Keratinocyte (primary cell): ENCODE measurements around the gene COQ10B. TPM values are rescaled to one million over a fixed set of nuclear protein-coding genes. Genes with fewer than 3 reads are reported as not detected.
"Not testable (repeated sequence)": the region's sequence is repeated elsewhere in the genome, so short reads cannot be mapped to it uniquely, and the experiment has no call there.

Experiments used
- DNase-seq: peaks from one replicate; pipeline ENCODE4 v3.0.0-alpha.2; 2011; ENCODE audit warnings: low read depth, missing footprints, low spot score
- FAIRE-seq: peaks from 2 replicates; lab custom pipeline; 2011; peaks lifted over from hg19 to GRCh38; lab: Jason Lieb, UNC
- H2AFZ ChIP-seq: 2 replicates; pipeline ENCODE4 v1.6.0; 2012; ENCODE audit warnings: low read length, control low read depth, inconsistent platforms; ENCODE audit not compliant: control insufficient read depth
- H3K27ac ChIP-seq: 2 replicates; pipeline ENCODE4 v1.5.1; 2011; ENCODE audit warnings: low read length; ENCODE audit not compliant: control insufficient read depth, insufficient read depth
- H3K27me3 ChIP-seq: 3 replicates; pipeline ENCODE4 v1.6.0; 2011; ENCODE audit warnings: low read length; ENCODE audit not compliant: control insufficient read depth, insufficient read depth; ENCODE audit errors: extremely low read depth
- H3K36me3 ChIP-seq, 2 experiments: 2 replicates in 1 of 2; 3 replicates in 1 of 2; pipeline ENCODE4 v1.5.1; 2011; ENCODE audit warnings: low read length in 2 of 2, mild to moderate bottlenecking in 1 of 2; ENCODE audit not compliant: control insufficient read depth in 2 of 2, insufficient read depth in 2 of 2; ENCODE audit errors: extremely low read depth in 1 of 2
- H3K4me1 ChIP-seq: 3 replicates; pipeline ENCODE4 v1.5.1; 2011; ENCODE audit warnings: low read length; ENCODE audit not compliant: control insufficient read depth, insufficient read depth; ENCODE audit errors: extremely low read depth
- H3K4me2 ChIP-seq: 3 replicates; pipeline ENCODE4 v1.6.0; 2011; ENCODE audit warnings: low read depth, low read length; ENCODE audit not compliant: control insufficient read depth, insufficient read depth; ENCODE audit errors: extremely low read depth
- H3K4me3 ChIP-seq, 3 experiments: fragments of 200-600 bp in 1 of 3; sonication (generic) in 1 of 3; 2 replicates in 2 of 3; 3 replicates in 1 of 3; pipeline ENCODE4 v1.5.1; 2011 to 2016; ENCODE audit warnings: low read length in 3 of 3, mild to moderate bottlenecking in 3 of 3, control low read depth in 2 of 3, inconsistent platforms in 1 of 3, low read depth in 1 of 3, mixed read lengths in 1 of 3, mixed run types in 1 of 3, moderate library complexity in 1 of 3; ENCODE audit not compliant: control insufficient read depth in 2 of 3, insufficient read depth in 2 of 3; ENCODE audit errors: extremely low read depth in 1 of 3
- H3K79me2 ChIP-seq: 2 replicates; pipeline ENCODE4 v1.6.0; 2012; ENCODE audit warnings: low read length; ENCODE audit not compliant: control insufficient read depth, insufficient read depth
- H3K9ac ChIP-seq: 3 replicates; pipeline ENCODE4 v1.6.0; 2011; ENCODE audit warnings: low read length; ENCODE audit not compliant: control insufficient read depth, insufficient read depth; ENCODE audit errors: extremely low read depth
- H3K9me1 ChIP-seq: 3 replicates; pipeline ENCODE4 v1.6.0; 2011; ENCODE audit warnings: low read length; ENCODE audit not compliant: control insufficient read depth, insufficient read depth; ENCODE audit errors: extremely low read depth
- H3K9me3 ChIP-seq: 2 replicates; pipeline ENCODE4 v1.5.1; 2012; ENCODE audit warnings: low read depth, low read length; ENCODE audit not compliant: control insufficient read depth
- H4K20me1 ChIP-seq: 3 replicates; pipeline ENCODE4 v1.6.0; 2011; ENCODE audit warnings: low read length; ENCODE audit not compliant: control insufficient read depth, insufficient read depth; ENCODE audit errors: extremely low read depth
- CTCF ChIP-seq, 3 experiments: IDR thresholded peaks in 1 of 3; conservative IDR thresholded peaks in 1 of 3; optimal IDR thresholded peaks in 1 of 3; 2 replicates in 2 of 3; 3 replicates in 1 of 3; pipeline versions ENCODE3 to v1.5.1; 2011; ENCODE audit warnings: low read length in 3 of 3, mild to moderate bottlenecking in 3 of 3, moderate library complexity in 2 of 3, control low read depth in 1 of 3, inconsistent platforms in 1 of 3; ENCODE audit not compliant: insufficient read depth in 2 of 3; ENCODE audit errors: extremely low read depth in 1 of 3
- EZH2 ChIP-seq: IDR thresholded peaks from one replicate; pipeline ENCODE4 v1.6.1; 2012; ENCODE audit warnings: inconsistent platforms, mild to moderate bottlenecking, low read length, moderate library complexity
- dilution Hi-C: fragments of 300-500 bp; cut with MboI; formaldehyde crosslinking; loops from one replicate; pipeline ENCODE4 v1.7.0; 2020; ENCODE audit warnings: low sequenced_read_pairs; ENCODE audit not compliant: extremely low pct_ligation_motif_present
- polyA plus RNA-seq, 5 experiments: library from polyadenylated mRNA; depleted of rRNA in 3 of 5; stranded (reverse) in 3 of 5; stranded (forward) in 1 of 5; unstranded in 1 of 5; fragments of >200 nt; gene quantifications; 1 replicate in 1 of 5; 2 replicates in 3 of 5; 3 replicates in 1 of 5; pipeline versions ENCODE4 v1.2.1 to v1.2.3, GENCODE V29; 2011 to 2012; ENCODE audit warnings: missing spikeins in 2 of 5, low read depth in 1 of 5, low replicate concordance in 1 of 5

Gene COQ10B
- polyA plus RNA-seq, 1 donor (not counting 4 experiments of a cell fraction or from before 2014, with no cell fraction given) = 8.8 TPM

- no peaks in the 10 kb centered on the region for H3K9me3 ChIP-seq
- no peaks in the 10 kb centered on the region for H3K27me3 ChIP-seq
- no peak overlapping the region for H3K27ac ChIP-seq
- FAIRE-seq (no peak), DNase-seq (no peak)
- no peaks in the 10 kb centered on the region for H3K9me1 ChIP-seq
- dilution Hi-C loops = no loop called here
- no peak for TF ChIP-seq EZH2
- no peak for TF ChIP-seq CTCF (optimal IDR thresholded peaks at IDR 0.05 in 1 of 3, IDR thresholded peaks at IDR 0.05 in 1 of 3, conservative IDR thresholded peaks at IDR 0.05 in 1 of 3; ENCODE audit: extremely low read depth in 1 of 3, insufficient read depth in 2 of 3, low read length in 3 of 3)
- H3K4me1 ChIP-seq = no peaks in the 10 kb centered on the region
- H3K9ac ChIP-seq = no peak overlapping the region
- no peak overlapping the region for H3K4me3 ChIP-seq
- no peaks in the 10 kb centered on the region for H4K20me1 ChIP-seq
- no peaks in the 10 kb centered on the region for H3K79me2 ChIP-seq
- H2AFZ ChIP-seq = no peak overlapping the region
- peaks cover 12 to 14% of the 10 kb centered on the region in 2 experiments for H3K36me3 ChIP-seq
- no peak overlapping the region for H3K4me2 ChIP-seq
These were observed 27.0 kb downstream of the COQ10B start for GRCh38 chr2:197480165-197481036.

GRCh38 chr2:197484248-197484647 is 30.9 kb downstream of the COQ10B start:
- H3K9me3 ChIP-seq, H3K27me3 ChIP-seq, H3K4me2 ChIP-seq, H2AFZ ChIP-seq, H3K79me2 ChIP-seq, dilution Hi-C loops, FAIRE-seq, H3K4me1 ChIP-seq, H4K20me1 ChIP-seq, H3K4me3 ChIP-seq, H3K9me1 ChIP-seq, DNase-seq, H3K9ac ChIP-seq, H3K27ac ChIP-seq: not testable (repeated sequence)
- peaks cover 12 to 18% of the 10 kb centered on the region in 2 experiments for H3K36me3 ChIP-seq
